ENCODE measurements around the gene MLN.

DNA sequence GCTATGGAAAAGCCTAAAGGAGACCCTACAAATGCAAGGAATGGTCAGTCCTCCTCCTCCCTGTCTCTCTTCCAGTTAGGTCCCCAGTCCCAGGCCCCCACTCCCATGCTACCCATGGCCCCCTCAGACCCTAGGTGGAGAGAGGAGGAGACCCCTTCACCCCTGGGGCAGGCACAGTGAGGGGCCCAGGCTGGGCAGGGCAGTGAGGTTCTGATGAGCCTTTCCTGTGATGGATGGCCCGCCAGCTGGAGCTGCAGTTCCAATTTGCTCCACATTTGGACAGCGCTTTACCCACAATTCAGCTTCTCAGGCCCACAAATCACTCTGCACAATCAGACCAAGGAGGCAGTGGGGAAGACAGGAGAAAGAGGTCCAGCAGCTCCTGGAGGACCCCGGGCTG, 37.3 kb upstream of the MLN start:
- TF ChIP-seq, protein P1, sequence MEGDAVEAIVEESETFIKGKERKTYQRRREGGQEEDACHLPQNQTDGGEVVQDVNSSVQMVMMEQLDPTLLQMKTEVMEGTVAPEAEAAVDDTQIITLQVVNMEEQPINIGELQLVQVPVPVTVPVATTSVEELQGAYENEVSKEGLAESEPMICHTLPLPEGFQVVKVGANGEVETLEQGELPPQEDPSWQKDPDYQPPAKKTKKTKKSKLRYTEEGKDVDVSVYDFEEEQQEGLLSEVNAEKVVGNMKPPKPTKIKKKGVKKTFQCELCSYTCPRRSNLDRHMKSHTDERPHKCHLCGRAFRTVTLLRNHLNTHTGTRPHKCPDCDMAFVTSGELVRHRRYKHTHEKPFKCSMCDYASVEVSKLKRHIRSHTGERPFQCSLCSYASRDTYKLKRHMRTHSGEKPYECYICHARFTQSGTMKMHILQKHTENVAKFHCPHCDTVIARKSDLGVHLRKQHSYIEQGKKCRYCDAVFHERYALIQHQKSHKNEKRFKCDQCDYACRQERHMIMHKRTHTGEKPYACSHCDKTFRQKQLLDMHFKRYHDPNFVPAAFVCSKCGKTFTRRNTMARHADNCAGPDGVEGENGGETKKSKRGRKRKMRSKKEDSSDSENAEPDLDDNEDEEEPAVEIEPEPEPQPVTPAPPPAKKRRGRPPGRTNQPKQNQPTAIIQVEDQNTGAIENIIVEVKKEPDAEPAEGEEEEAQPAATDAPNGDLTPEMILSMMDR (conservative IDR thresholded peaks at IDR 0.05) = no peak
- no peak for TF ChIP-seq ZFX (IDR thresholded peaks at IDR 0.05)
